Upper lobe of right lung (tissue), 1 donor: Measurements from ENCODE around the gene SCAMP4. TPM values are rescaled to one million over a fixed set of nuclear protein-coding genes. Genes with fewer than 3 reads are reported as not detected.
A peak's percentile ranks its signal among the peaks of the same experiment; 100 is the strongest.

Source experiments
- ATAC-seq: fragments of 200-7000 bp; cut with Tn5 transposase; one replicate; pipeline ENCODE4 v1.9.1; 2020; ENCODE audit warnings: mild to moderate bottlenecking, moderate library complexity
- DNase-seq: peaks from one replicate; pipeline ENCODE4 v3.0.0-alpha.2; 2020
- H3K27ac ChIP-seq: fragments of 200-600 bp; one replicate; pipeline ENCODE4 v1.8.0; 2022
- H3K27me3 ChIP-seq: fragments of 200-600 bp; one replicate; pipeline ENCODE4 v1.8.0; 2022; ENCODE audit warnings: mild to moderate bottlenecking
- H3K36me3 ChIP-seq: fragments of 200-600 bp; one replicate; pipeline ENCODE4 v1.8.0; 2022
- H3K4me1 ChIP-seq: fragments of 200-600 bp; one replicate; pipeline ENCODE4 v1.8.0; 2022
- H3K4me3 ChIP-seq: fragments of 200-600 bp; one replicate; pipeline ENCODE4 v1.8.0; 2022; ENCODE audit warnings: mild to moderate bottlenecking
- H3K9me3 ChIP-seq: fragments of 200-600 bp; one replicate; pipeline ENCODE4 v1.8.0; 2022
- intact Hi-C: fragments of 100-400 bp; cut with DNase I; formaldehyde crosslinking; loops from one replicate; pipeline ENCODE4 v1.11.0; 2022
- total RNA-seq: library from RNA; stranded (reverse); fragmentation: NEBNext Ultra II Directional; extraction: Animal tissue kit (Norgen Biotek cat#: 25700); gene quantifications from one replicate; pipeline ENCODE4 v1.2.1, GENCODE V29; 2021
- TF ChIP-seq, protein P1 (sequence below): fragments of 200-600 bp; IDR thresholded peaks from one replicate; pipeline ENCODE4 v1.8.0; 2022; ENCODE audit warnings: antibody characterized with exemption
- donor health status: DM: no; HTN: yes; CAD: no; lungs with severe emphysema.

SCAMP4 gene
- total RNA-seq, 1 donor from 2014 or later: 73.2 TPM

GRCh38 chr19:1861599-1862031, 43.6 kb upstream of the SCAMP4 start:
- Histone ChIP-seq H3K36me3 (no peaks in the 10 kb centered on the region), H3K4me3 (peak overlapping the region; percentile 68), H3K27ac (no peak overlapping the region), H3K9me3 (no peaks in the 10 kb centered on the region), H3K27me3 (no peaks in the 10 kb centered on the region), H3K4me1 (peaks cover 57% of the 10 kb centered on the region)
- DNase-seq: no peak
- intact Hi-C loops: no loop called here
- no peak for ATAC-seq
- TF ChIP-seq, protein P1, sequence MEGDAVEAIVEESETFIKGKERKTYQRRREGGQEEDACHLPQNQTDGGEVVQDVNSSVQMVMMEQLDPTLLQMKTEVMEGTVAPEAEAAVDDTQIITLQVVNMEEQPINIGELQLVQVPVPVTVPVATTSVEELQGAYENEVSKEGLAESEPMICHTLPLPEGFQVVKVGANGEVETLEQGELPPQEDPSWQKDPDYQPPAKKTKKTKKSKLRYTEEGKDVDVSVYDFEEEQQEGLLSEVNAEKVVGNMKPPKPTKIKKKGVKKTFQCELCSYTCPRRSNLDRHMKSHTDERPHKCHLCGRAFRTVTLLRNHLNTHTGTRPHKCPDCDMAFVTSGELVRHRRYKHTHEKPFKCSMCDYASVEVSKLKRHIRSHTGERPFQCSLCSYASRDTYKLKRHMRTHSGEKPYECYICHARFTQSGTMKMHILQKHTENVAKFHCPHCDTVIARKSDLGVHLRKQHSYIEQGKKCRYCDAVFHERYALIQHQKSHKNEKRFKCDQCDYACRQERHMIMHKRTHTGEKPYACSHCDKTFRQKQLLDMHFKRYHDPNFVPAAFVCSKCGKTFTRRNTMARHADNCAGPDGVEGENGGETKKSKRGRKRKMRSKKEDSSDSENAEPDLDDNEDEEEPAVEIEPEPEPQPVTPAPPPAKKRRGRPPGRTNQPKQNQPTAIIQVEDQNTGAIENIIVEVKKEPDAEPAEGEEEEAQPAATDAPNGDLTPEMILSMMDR: no peak

DNA sequence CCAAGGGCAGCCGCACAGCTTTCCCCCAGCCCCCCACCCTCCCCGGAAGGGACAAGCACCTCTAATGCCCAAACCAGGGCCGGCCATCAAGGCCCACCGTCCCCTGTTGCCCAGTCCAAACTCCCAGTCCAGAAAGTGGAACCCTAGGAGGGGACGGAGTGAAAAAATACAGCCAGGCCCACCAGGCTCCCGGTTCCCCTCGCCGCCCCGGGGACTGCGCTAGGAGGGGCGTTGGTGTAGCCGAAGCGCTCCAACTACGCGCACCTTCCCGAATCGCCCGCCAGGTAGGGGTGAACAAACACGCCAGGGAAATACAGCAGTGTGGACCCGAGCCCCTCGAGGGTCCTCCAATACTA, 43.2 kb upstream of the SCAMP4 start:
- TF ChIP-seq, protein P1: no peak
- Histone ChIP-seq H3K4me1 (peaks cover 52% of the 10 kb centered on the region), H3K36me3 (no peaks in the 10 kb centered on the region), H3K27me3 (no peaks in the 10 kb centered on the region), H3K9me3 (no peaks in the 10 kb centered on the region), H3K27ac (no peak overlapping the region), H3K4me3 (peak overlapping the region; percentile 68)
- DNase-seq: no peak
- intact Hi-C loops: no loop called here
- no peak for ATAC-seq

DNA sequence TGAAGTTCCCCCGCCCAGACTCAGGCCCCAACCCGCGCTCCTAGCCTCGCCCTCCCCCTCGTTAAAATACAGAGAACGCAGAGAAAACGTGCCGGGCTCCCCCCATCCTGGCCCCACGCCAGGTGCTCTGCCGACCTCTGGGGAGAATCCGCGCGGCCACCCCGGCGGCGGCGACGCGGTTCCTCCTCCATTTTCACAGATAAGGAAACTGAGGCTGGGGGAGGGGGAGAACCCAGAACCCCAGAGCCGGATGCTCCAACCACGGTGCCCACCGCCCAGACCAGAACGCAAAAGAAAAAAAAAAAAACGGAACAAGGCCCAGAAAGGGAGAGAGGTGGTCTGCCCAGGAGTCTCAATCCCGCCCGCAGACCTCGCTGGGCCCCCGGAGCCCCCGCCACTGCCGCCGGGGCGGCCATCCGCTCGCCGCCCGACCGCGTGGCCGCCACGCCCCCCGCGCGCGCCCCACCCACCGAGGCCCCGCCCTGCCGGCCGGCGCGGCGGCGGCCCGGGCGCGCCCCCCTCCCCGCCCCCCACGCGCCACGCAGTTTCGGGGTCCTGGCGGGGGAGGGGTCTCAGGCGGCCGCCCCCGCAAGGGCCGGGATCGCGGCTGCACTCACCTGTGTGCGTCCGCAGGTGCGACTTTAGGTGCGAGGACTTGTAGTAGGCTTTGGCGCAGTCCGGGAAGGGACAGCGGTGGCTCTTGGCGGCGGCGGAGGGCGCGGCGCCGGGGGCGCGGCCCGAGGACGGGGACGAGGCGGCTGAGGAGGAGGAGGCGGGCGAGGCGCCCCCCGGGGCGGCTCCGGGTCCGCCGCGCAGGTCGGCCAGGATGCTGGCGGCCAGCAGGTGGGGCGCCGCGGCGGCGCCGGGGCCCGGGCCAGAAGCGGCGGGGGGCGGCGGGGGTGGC, 42.5 kb upstream of the SCAMP4 start:
- peak; percentile 78 for DNase-seq
- peak overlapping the region; percentile 65 for H3K27ac ChIP-seq

DNA sequence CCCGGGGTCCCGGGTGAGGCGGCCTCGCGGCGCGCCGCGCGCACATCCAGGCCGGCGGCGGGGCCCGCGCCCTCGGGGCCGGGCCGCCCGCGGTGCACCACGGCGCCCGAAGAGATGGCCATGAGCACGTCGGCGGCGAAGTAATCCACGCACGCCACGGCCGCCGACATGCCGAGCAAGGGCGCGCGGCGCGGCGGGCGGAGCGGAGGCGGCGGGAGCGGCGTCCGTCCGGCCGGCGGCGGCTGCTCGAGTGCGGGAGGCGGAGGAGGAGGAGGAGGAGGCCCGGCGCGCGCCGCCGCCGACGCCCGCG, 41.9 kb upstream of the SCAMP4 start, which contains the start of gene KLF16:
Gene KLF16 (minus strand): TSS at position 252 of the 310 bp plus-strand sequence. CDS start 82 bp downstream, at position 170.
- ATAC-seq: no peak
- peak within 1 kb of the TSS; percentile 88 for H3K4me3 ChIP-seq
- DNase-seq: no peak
- H3K27me3 ChIP-seq: no peaks in the 10 kb centered on the region
- intact Hi-C loops: no loop called here
- peak within 1 kb of the TSS; percentile 86 for H3K27ac ChIP-seq
- H3K36me3 ChIP-seq: no peaks in the 10 kb centered on the region
- TF ChIP-seq, protein P1: no peak
- H3K4me1 ChIP-seq: peaks cover 41% of the 10 kb centered on the region
- H3K9me3 ChIP-seq: no peaks in the 10 kb centered on the region

More for the DNA sequence above, 42.5 kb upstream of the SCAMP4 start:
- no peak for ATAC-seq
- Histone ChIP-seq H3K4me3 (peak overlapping the region; percentile 68), H3K27me3 (no peaks in the 10 kb centered on the region), H3K4me1 (peaks cover 46% of the 10 kb centered on the region), H3K36me3 (no peaks in the 10 kb centered on the region), H3K9me3 (no peaks in the 10 kb centered on the region)
- intact Hi-C loops: no loop called here
- TF ChIP-seq, protein P1: no peak

DNA sequence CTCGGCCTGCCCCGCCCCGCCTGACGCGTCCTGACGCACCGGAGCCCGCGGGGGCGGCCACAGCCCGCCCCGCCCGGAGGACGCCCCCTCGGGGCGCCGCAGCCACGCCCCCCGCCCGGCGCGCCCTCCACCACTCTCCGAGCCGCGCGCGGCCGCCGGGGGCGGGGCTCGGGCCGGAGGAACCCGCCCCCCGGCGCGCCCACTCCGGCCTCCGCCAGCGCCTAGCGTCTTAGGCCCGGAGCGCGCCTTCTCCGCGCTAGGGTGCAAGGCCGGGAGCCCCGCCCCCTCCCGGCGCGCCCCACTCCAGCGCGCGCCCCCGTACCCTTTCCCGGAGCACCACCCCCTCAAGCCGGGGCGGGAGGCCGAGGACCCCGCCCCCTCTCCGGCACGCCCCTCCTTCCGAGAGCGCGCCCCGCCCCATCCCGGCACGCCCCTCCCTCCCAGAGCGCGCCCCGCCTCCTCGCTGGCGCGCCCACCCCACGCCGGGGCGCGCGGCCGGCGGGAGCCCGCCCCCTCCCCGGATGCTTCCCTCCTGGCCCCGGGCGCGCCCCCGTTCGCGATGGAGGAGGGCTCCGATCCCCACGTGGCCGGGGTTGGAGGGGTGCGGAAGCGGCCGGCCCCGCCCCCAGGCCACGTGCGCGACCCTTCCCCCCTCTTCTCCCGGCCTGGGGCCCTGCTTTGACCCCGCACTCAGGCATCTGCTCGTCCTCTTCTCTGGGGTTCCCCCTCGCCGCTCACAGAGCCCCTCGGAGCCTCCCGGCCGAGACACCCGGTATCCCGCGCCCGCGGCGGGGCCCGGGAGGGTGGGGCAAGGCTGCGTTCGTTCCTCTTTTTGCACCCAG, 41.3 kb upstream of the SCAMP4 start:
- TF ChIP-seq, protein P1: no peak
- H3K9me3 ChIP-seq: no peaks in the 10 kb centered on the region
- peak overlapping the region; percentile 86 for H3K27ac ChIP-seq
- peak overlapping the region; percentile 88 for H3K4me3 ChIP-seq
- ATAC-seq: peak; percentile 89
- DNase-seq: peak; percentile 96
- H3K4me1 ChIP-seq: peaks cover 36% of the 10 kb centered on the region
- H3K27me3 ChIP-seq: no peaks in the 10 kb centered on the region
- no peaks in the 10 kb centered on the region for H3K36me3 ChIP-seq
- intact Hi-C loops: no loop called here
